ENCODE data around the gene LRMDA.

The LRMDA gene

GRCh38 chr10:76422769-76423168 is 991.3 kb downstream of the LRMDA start:
- DNase-seq (ENCODE audit: low read depth, low spot score): peak; percentile 42
- in situ Hi-C loops (cut with HindIII; ENCODE audit: low sequenced_read_pairs): no loop called here

DNA sequence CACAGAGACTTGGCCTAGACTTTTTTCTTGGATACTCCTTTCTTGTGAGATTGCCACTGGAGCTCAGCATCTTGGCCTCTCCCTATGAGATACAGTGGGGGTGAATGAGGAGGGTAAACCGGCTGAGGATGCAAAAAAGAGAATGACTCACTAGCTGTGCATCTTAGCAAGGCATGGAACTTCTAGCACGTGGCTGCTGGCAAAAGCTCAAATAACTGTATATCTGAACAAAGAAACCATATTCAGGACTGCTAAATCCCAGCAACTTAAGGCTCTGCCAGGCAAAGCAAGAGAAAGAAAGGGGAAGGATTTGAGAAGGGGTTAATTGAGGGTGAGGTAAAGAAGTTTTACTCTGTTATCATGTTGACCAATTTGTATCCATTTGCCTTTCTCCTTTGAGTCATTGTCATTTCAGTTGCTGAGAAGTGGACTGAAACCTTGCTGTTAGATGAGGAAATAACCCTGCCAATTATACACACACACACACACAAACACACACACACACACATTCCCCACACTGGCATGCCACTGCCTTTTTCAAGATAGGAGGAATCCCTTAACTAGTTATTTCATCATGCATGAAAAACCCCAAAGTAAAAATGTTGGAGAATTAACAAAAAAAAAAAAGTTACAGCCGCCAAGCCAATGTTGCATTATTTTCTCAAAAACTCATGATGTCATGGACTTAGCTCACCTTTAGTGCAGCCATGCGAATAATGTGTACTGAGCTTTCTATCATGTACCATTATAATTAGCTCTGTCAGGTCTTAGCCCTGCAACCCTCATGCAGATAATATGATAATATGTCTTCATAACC is 997.3 kb downstream of the LRMDA start:
- TF ChIP-seq, protein P1, sequence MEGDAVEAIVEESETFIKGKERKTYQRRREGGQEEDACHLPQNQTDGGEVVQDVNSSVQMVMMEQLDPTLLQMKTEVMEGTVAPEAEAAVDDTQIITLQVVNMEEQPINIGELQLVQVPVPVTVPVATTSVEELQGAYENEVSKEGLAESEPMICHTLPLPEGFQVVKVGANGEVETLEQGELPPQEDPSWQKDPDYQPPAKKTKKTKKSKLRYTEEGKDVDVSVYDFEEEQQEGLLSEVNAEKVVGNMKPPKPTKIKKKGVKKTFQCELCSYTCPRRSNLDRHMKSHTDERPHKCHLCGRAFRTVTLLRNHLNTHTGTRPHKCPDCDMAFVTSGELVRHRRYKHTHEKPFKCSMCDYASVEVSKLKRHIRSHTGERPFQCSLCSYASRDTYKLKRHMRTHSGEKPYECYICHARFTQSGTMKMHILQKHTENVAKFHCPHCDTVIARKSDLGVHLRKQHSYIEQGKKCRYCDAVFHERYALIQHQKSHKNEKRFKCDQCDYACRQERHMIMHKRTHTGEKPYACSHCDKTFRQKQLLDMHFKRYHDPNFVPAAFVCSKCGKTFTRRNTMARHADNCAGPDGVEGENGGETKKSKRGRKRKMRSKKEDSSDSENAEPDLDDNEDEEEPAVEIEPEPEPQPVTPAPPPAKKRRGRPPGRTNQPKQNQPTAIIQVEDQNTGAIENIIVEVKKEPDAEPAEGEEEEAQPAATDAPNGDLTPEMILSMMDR (IDR thresholded peaks at IDR 0.05; ENCODE audit: low read depth, low read length): no peak
- DNase-seq (ENCODE audit: low read depth, low spot score): peak; percentile 90
- in situ Hi-C loops (cut with HindIII; ENCODE audit: low sequenced_read_pairs): no loop called here
- H3K4me3 ChIP-seq (ENCODE audit: low read depth, low read length): no peak overlapping the region

More at GRCh38 chr10:76422769-76423168, 991.3 kb downstream of the LRMDA start:
- TF ChIP-seq, protein P1 (IDR thresholded peaks at IDR 0.05; ENCODE audit: low read depth, low read length): peak; percentile 22
- H3K4me3 ChIP-seq (ENCODE audit: low read depth, low read length): no peak overlapping the region

DNA sequence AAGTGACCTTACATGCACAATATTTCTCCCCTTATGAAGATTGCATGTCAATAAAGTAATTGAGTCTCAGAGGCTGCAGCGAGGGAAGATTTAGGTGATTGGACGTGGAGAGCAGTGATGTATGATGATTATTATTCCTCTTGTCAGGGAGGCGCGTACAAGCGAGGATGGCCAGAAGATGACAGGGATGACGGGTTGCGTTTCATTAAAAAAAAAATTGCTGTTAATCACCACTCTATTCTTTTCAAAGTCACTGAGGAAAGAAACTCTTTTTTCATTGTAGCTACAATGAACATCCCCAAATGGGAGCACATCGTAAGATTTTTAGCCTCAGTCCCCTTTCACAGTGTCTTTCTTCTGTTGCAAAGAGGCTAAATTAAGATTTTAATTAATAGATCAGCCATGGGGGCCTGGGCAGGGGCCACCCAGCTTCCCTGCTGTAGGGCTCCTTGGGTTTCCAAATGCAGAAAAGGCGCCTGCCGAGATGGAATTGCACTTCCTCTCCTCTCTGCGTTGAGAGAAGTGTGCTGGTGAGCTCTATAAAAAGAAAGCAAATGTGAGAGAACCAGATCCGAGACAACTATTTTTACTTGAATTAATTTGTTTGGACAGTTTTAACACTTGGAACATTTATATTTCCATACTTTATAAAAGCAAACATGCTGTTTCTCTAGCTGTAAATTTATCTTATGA is 998.1 kb downstream of the LRMDA start:
- peak; percentile 22 for DNase-seq (ENCODE audit: low read depth, low spot score)
- in situ Hi-C loops (cut with HindIII; ENCODE audit: low sequenced_read_pairs): no loop called here
- no peak overlapping the region for H3K4me3 ChIP-seq (ENCODE audit: low read depth, low read length)
- TF ChIP-seq, protein P1 (IDR thresholded peaks at IDR 0.05; ENCODE audit: low read depth, low read length): no peak

GRCh38 chr10:76430061-76430645 is 998.7 kb downstream of the LRMDA start:
- in situ Hi-C loops (cut with HindIII; ENCODE audit: low sequenced_read_pairs): no loop called here
- TF ChIP-seq, protein P1 (IDR thresholded peaks at IDR 0.05; ENCODE audit: low read depth, low read length): no peak
- peak; percentile 16 for DNase-seq (ENCODE audit: low read depth, low spot score)
- H3K4me3 ChIP-seq (ENCODE audit: low read depth, low read length): no peak overlapping the region

DNA sequence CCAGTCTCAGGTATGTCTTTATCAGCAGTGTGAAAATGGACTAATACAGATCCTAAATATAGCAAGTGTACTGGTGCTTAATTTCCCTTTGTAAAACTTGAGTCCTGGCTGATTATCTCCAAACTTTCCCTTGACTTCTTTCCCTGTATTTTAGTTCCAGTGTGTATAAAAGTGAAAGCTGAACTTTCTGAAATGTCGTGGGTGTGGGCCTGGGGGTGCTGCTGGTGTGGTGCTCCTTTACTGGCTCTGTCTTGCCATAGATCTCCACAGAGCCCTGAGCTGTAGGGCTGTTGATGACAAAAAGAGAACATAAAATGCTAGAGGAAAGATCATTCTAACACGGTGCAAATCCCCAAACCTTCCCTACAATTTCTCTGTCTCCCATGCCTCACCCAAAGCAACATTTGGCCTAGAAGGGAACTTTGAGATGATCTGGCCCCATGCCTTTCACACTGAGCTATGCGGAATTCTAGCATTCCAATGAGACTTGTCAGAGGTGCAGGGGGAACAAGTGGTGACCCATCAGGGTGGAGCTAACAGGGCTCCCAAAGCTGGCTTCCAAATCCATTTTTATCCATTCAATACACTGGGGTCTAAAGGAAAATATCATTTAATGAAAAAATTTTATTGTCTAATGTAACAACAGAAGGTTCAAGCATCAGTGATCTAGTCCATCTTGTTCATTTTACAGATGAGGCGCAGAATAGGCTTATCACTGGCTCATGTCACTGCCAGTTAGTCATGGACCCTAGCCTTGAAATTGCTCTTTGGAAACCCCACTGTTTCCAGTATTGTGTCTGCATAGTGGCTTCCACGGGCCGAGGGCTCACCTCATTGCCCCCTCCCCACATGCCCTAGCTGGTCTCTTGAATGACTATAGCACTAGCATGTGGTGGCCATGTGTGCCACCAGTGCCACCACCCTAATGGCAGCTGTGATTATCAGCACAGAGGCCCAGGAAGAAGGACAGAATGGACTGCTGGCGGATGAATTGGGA is 1000.9 kb downstream of the LRMDA start:
- TF ChIP-seq, protein P1 (IDR thresholded peaks at IDR 0.05; ENCODE audit: low read depth, low read length): no peak
- H3K4me3 ChIP-seq (ENCODE audit: low read depth, low read length): no peak overlapping the region
- peak; percentile 67 for DNase-seq (ENCODE audit: low read depth, low spot score)
- in situ Hi-C loops (cut with HindIII; ENCODE audit: low sequenced_read_pairs): no loop called here

Data from astrocyte of the spinal cord (primary cell).